Left renal cortex interstitium (tissue), 4 donors: ENCODE data around the gene DGKB. TPM values are rescaled to one million over a fixed set of nuclear protein-coding genes. Genes with fewer than 3 reads are reported as not detected.
"Not testable (repeated sequence)": the region's sequence is repeated elsewhere in the genome, so short reads cannot be mapped to it uniquely, and the experiment has no call there.

Source experiments
- DNase-seq, 4 donors: peaks; one replicate each; pipeline ENCODE4 v3.0.0-alpha.2; 2013; ENCODE audit warnings: low read depth in 4 of 4, low spot score in 2 of 4, missing footprints in 1 of 4
- polyA plus RNA-seq, 4 donors: library from polyadenylated mRNA; unstranded; fragments of 120-200 nt; gene quantifications; one replicate each; pipeline ENCODE4 v1.2.1, GENCODE V29; 2013; ENCODE audit not compliant: insufficient read length in 4 of 4

Gene DGKB
- polyA plus RNA-seq, 4 donors = 2.6 to 4.0 (median 2.7) TPM

GRCh38 chr7:14495633-14496032 lies 406.9 kb downstream of the DGKB start:
- no peak for DNase-seq

GRCh38 chr7:14487701-14488395 lies 414.7 kb downstream of the DGKB start:
- DNase-seq = no peak

- DNase-seq = no peak
Measured at GRCh38 chr7:14483663-14484062, 418.9 kb downstream of the DGKB start.

GRCh38 chr7:14480281-14480680 lies 422.3 kb downstream of the DGKB start:
- no peak for DNase-seq

- no peak for DNase-seq
Measured at GRCh38 chr7:14478834-14479510, 423.6 kb downstream of the DGKB start.

GRCh38 chr7:14461716-14462115 lies 440.8 kb downstream of the DGKB start:
- not testable (repeated sequence) for DNase-seq

GRCh38 chr7:14458846-14459245 lies 443.7 kb downstream of the DGKB start:
- DNase-seq = not testable (repeated sequence)

GRCh38 chr7:14457568-14458453 lies 444.7 kb downstream of the DGKB start:
- DNase-seq = peak; percentile 48 to 70 (median 66)

GRCh38 chr7:14449291-14449690 lies 453.3 kb downstream of the DGKB start:
- no peak for DNase-seq

GRCh38 chr7:14446829-14447228 lies 455.7 kb downstream of the DGKB start:
- DNase-seq = no peak

- no peak for DNase-seq
Measured at GRCh38 chr7:14446219-14446618, 456.3 kb downstream of the DGKB start.

GRCh38 chr7:14438366-14438765 lies 464.2 kb downstream of the DGKB start:
- no peak for DNase-seq

- DNase-seq = no peak
Measured at GRCh38 chr7:14436878-14437277, 465.7 kb downstream of the DGKB start.

- no peak for DNase-seq
Measured at GRCh38 chr7:14432924-14433323, 469.6 kb downstream of the DGKB start.

GRCh38 chr7:14430926-14431325 lies 471.6 kb downstream of the DGKB start:
- no peak for DNase-seq

GRCh38 chr7:14425559-14425958 lies 477.0 kb downstream of the DGKB start:
- DNase-seq = no peak

GRCh38 chr7:14424675-14425074 lies 477.9 kb downstream of the DGKB start:
- no peak for DNase-seq

- no peak for DNase-seq
Measured at GRCh38 chr7:14420768-14421167, 481.8 kb downstream of the DGKB start.

- no peak for DNase-seq
Measured at GRCh38 chr7:14419531-14419930, 483.0 kb downstream of the DGKB start.

GRCh38 chr7:14418633-14419032 lies 483.9 kb downstream of the DGKB start:
- DNase-seq = no peak

- DNase-seq = no peak
Measured at GRCh38 chr7:14414274-14414986, 488.1 kb downstream of the DGKB start.
